ENCODE results near the gene AMIGO1.

AMIGO1 gene

DNA sequence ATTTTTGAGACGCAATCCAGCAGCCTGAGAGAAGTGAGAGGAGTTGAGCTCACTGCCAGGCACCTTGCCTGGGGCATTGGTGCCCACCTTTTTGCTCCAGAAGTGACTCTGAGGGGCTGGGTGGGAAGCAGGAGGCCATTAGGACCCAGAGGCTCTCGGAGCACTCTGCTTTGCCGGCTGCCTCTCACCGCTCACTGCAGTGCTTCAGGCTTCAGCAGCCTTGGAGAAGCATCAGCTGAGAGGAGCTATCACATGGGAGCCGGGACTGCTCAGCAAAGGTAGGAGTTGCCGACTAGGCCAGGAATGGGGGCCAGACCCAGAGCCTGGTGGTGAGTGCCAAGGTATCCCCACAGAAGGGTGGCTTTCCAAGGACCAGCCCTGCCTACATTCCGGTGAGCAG lies 30.1 kb upstream of the AMIGO1 start, which contains the start of gene GPR61:
Gene GPR61, plus strand, starts transcription at position 197 of the 400 bp plus-strand sequence. CDS start 3,151 bp downstream, outside the sequence.
- H3K4me2 ChIP-seq (ENCODE audit: insufficient read depth, low read length): no peak within 1 kb of the TSS
- DNase-seq (no peak), ATAC-seq (ENCODE audit: insufficient read depth, low read depth) (no peak)
- H3K9me3 ChIP-seq (ENCODE audit: insufficient read depth, low read length, severe bottlenecking): no peaks in the 10 kb centered on the region
- TF ChIP-seq EZH2 (IDR thresholded peaks at IDR 0.05; ENCODE audit: borderline replicate concordance, low read depth, low read length, severe bottlenecking) (no peak), CTCF (IDR thresholded peaks at IDR 0.05; ENCODE audit: borderline replicate concordance, extremely low read depth, low read length, poor library complexity, severe bottlenecking) (no peak)
- no peaks in the 10 kb centered on the region for H3K79me2 ChIP-seq (ENCODE audit: insufficient read depth, low read length)
- H3K4me3 ChIP-seq (ENCODE audit: low read depth in 1 of 2, low read length in 2 of 2): no peak within 1 kb of the TSS
- no peak within 1 kb of the TSS for H2AFZ ChIP-seq (ENCODE audit: low read depth, low read length)
- no peaks in the 10 kb centered on the region for H3K4me1 ChIP-seq (ENCODE audit: insufficient read depth, low read length)
- no peaks in the 10 kb centered on the region for H3K36me3 ChIP-seq (ENCODE audit: insufficient read depth, low read length)
- peaks cover 2% of the 10 kb centered on the region for H3K27me3 ChIP-seq (ENCODE audit: insufficient read depth, low read length, poor library complexity)
- no peaks in the 10 kb centered on the region for H4K20me1 ChIP-seq (ENCODE audit: insufficient read depth, low read length)
- H3K27ac ChIP-seq (ENCODE audit: low read length): no peak within 1 kb of the TSS
- H3K9ac ChIP-seq (ENCODE audit: low read depth, low read length): no peak within 1 kb of the TSS

GRCh38 chr1:109538827-109539555 lies 29.5 kb upstream of the AMIGO1 start:
- Histone ChIP-seq H3K9ac (ENCODE audit: low read depth, low read length) (no peak overlapping the region), H3K4me2 (ENCODE audit: insufficient read depth, low read length) (no peak overlapping the region), H3K36me3 (ENCODE audit: insufficient read depth, low read length) (no peaks in the 10 kb centered on the region), H3K27ac (ENCODE audit: low read length) (no peak overlapping the region), H3K27me3 (ENCODE audit: insufficient read depth, low read length, poor library complexity) (peaks cover 2% of the 10 kb centered on the region), H2AFZ (ENCODE audit: low read depth, low read length) (no peak overlapping the region), H3K79me2 (ENCODE audit: insufficient read depth, low read length) (no peaks in the 10 kb centered on the region), H4K20me1 (ENCODE audit: insufficient read depth, low read length) (no peaks in the 10 kb centered on the region), H3K4me1 (ENCODE audit: insufficient read depth, low read length) (no peaks in the 10 kb centered on the region), H3K4me3 (ENCODE audit: low read depth in 1 of 2, low read length in 2 of 2) (no peak overlapping the region), H3K9me3 (ENCODE audit: insufficient read depth, low read length, severe bottlenecking) (no peaks in the 10 kb centered on the region)
- TF ChIP-seq CTCF (IDR thresholded peaks at IDR 0.05; ENCODE audit: borderline replicate concordance, extremely low read depth, low read length, poor library complexity, severe bottlenecking) (no peak), EZH2 (IDR thresholded peaks at IDR 0.05; ENCODE audit: borderline replicate concordance, low read depth, low read length, severe bottlenecking) (no peak)
- no peak for DNase-seq
- no peak for ATAC-seq (ENCODE audit: insufficient read depth, low read depth)

DNA sequence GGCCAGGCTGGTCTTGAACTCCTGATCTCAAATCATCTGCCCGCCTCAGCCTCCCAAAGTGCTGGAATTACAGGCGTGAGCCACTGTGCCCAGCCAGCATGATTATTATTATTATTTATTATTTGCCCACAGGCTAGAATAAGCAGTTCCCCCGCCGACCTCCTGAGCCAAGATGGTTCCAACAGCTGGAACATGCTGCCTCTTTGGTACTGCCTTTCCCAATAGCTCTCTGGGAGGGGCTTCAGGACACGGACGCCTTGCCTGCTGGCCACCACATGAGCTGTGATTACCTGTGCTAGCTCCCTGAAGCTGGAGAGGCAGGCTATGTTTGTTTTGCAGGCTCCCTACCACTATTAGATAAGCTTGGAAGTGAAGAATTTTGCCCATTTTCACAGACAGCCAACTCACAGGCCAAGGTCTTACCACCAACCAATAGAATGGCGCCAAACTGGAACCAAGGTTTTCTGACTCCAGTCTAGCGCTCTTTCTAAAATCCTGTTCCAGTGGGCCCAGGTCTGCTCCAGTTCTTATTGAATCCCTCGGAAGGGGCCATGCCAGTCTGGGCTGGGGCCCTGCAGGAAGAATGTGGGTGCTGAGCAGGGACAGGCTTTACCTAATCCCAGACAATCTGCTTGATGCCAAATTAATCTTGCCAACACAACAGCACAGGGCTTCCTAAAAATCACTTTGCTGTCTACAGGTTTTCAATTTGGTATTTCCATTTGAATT lies 28.1 kb upstream of the AMIGO1 start:
- Histone ChIP-seq H4K20me1 (ENCODE audit: insufficient read depth, low read length) (no peaks in the 10 kb centered on the region), H3K9ac (ENCODE audit: low read depth, low read length) (no peak overlapping the region), H2AFZ (ENCODE audit: low read depth, low read length) (no peak overlapping the region), H3K9me3 (ENCODE audit: insufficient read depth, low read length, severe bottlenecking) (no peaks in the 10 kb centered on the region), H3K27me3 (ENCODE audit: insufficient read depth, low read length, poor library complexity) (peaks cover 2% of the 10 kb centered on the region), H3K36me3 (ENCODE audit: insufficient read depth, low read length) (no peaks in the 10 kb centered on the region), H3K4me3 (ENCODE audit: low read depth in 1 of 2, low read length in 2 of 2) (no peak overlapping the region), H3K4me1 (ENCODE audit: insufficient read depth, low read length) (peaks cover 4% of the 10 kb centered on the region), H3K4me2 (ENCODE audit: insufficient read depth, low read length) (no peak overlapping the region), H3K79me2 (ENCODE audit: insufficient read depth, low read length) (no peaks in the 10 kb centered on the region), H3K27ac (ENCODE audit: low read length) (no peak overlapping the region)
- DNase-seq (no peak), ATAC-seq (ENCODE audit: insufficient read depth, low read depth) (no peak)
- TF ChIP-seq EZH2 (IDR thresholded peaks at IDR 0.05; ENCODE audit: borderline replicate concordance, low read depth, low read length, severe bottlenecking): no peak
- no peak for TF ChIP-seq CTCF (IDR thresholded peaks at IDR 0.05; ENCODE audit: borderline replicate concordance, extremely low read depth, low read length, poor library complexity, severe bottlenecking)
